HEK293 (cell line): ENCODE data around the gene TDRD5.

Source experiments
- EGR2 ChIP-seq: fragments of 450-650 bp; formaldehyde crosslinking; IDR thresholded peaks from 2 replicates; pipeline ENCODE4 v1.5.1; 2016; ENCODE audit warnings: low read depth, missing biosample characterization, missing genetic modification characterization
- MZF1 ChIP-seq: fragments of 450-650 bp; formaldehyde crosslinking; IDR thresholded peaks from 2 replicates; pipeline ENCODE4 v1.5.1; 2017; ENCODE audit warnings: missing biosample characterization, missing genetic modification characterization, borderline replicate concordance
- SCRT2 ChIP-seq: fragments of 450-650 bp; formaldehyde crosslinking; IDR thresholded peaks from 2 replicates; pipeline ENCODE4 v1.5.1; 2016; ENCODE audit warnings: missing biosample characterization, missing genetic modification characterization
- SP2 ChIP-seq: fragments of 450-650 bp; formaldehyde crosslinking; IDR thresholded peaks from 2 replicates; pipeline ENCODE4 v1.5.1; 2016; ENCODE audit warnings: missing biosample characterization, missing genetic modification characterization
- ZBTB7A ChIP-seq: fragments of 450-650 bp; formaldehyde crosslinking; IDR thresholded peaks from 2 replicates; pipeline ENCODE4 v1.5.1; 2016; ENCODE audit warnings: low read depth, missing biosample characterization, missing genetic modification characterization
- ZBTB8A ChIP-seq: fragments of 450-650 bp; formaldehyde crosslinking; IDR thresholded peaks from 2 replicates; pipeline ENCODE4 v1.5.1; 2016; ENCODE audit warnings: missing biosample characterization, missing genetic modification characterization
- ZNF121 ChIP-seq: fragments of 450-650 bp; formaldehyde crosslinking; IDR thresholded peaks from 2 replicates; pipeline ENCODE4 v1.5.1; 2016; ENCODE audit warnings: missing biosample characterization, missing genetic modification characterization
- ZNF157 ChIP-seq: fragments of 450-650 bp; formaldehyde crosslinking; IDR thresholded peaks from 2 replicates; pipeline ENCODE4 v1.5.1; 2016; ENCODE audit warnings: missing biosample characterization, missing genetic modification characterization
- ZNF274 ChIP-seq, 2 experiments: fragments of 200-500 bp in 1 of 2; fragments of 450-650 bp in 1 of 2; sonication (Bioruptor generic) in 1 of 2; formaldehyde crosslinking in 1 of 2; IDR thresholded peaks; 2 replicates each; pipeline versions ENCODE4 v1.5.1 to v1.6.1; 2014 to 2016; ENCODE audit warnings: borderline replicate concordance in 1 of 2, inconsistent platforms in 1 of 2, low read length in 1 of 2, missing biosample characterization in 1 of 2, missing genetic modification characterization in 1 of 2
- ZNF280C ChIP-seq: fragments of 450-650 bp; formaldehyde crosslinking; IDR thresholded peaks from 2 replicates; pipeline ENCODE4 v1.5.1; 2016; ENCODE audit warnings: missing biosample characterization, missing genetic modification characterization
- ZNF362 ChIP-seq: fragments of 450-650 bp; formaldehyde crosslinking; IDR thresholded peaks from 2 replicates; pipeline ENCODE4 v1.5.1; 2016; ENCODE audit warnings: missing biosample characterization, missing genetic modification characterization
- ZNF398 ChIP-seq: fragments of 450-650 bp; formaldehyde crosslinking; IDR thresholded peaks from 2 replicates; pipeline ENCODE4 v1.5.1; 2017; ENCODE audit warnings: missing biosample characterization, missing genetic modification characterization
- ZNF433 ChIP-seq: fragments of 450-650 bp; formaldehyde crosslinking; IDR thresholded peaks from 2 replicates; pipeline ENCODE4 v1.5.1; 2016; ENCODE audit warnings: missing biosample characterization, missing genetic modification characterization, low read depth
- ZNF510 ChIP-seq: fragments of 450-650 bp; formaldehyde crosslinking; IDR thresholded peaks from 2 replicates; pipeline ENCODE4 v1.5.1; 2018; ENCODE audit warnings: mild to moderate bottlenecking, missing genetic modification characterization, missing biosample characterization; ENCODE audit not compliant: insufficient replicate concordance
- ZNF529 ChIP-seq: fragments of 450-650 bp; formaldehyde crosslinking; IDR thresholded peaks from 2 replicates; pipeline ENCODE4 v1.5.1; 2017; ENCODE audit warnings: missing genetic modification characterization, missing biosample characterization; ENCODE audit not compliant: insufficient replicate concordance
- ZNF596 ChIP-seq: fragments of 450-650 bp; IDR thresholded peaks from 2 replicates; pipeline ENCODE4 v1.5.0; 2018; ENCODE audit warnings: missing biosample characterization, mild to moderate bottlenecking, missing genetic modification characterization, moderate library complexity
- ZNF600 ChIP-seq: fragments of 450-650 bp; formaldehyde crosslinking; IDR thresholded peaks from 2 replicates; pipeline ENCODE4 v1.5.1; 2016; ENCODE audit warnings: missing biosample characterization, missing genetic modification characterization
- ZNF830 ChIP-seq: fragments of 450-650 bp; IDR thresholded peaks from 2 replicates; pipeline ENCODE4 v1.5.0; 2018; ENCODE audit warnings: missing biosample characterization, missing genetic modification characterization, low read depth, mild to moderate bottlenecking, moderate library complexity
- ZSCAN18 ChIP-seq: fragments of 450-650 bp; formaldehyde crosslinking; IDR thresholded peaks from 2 replicates; pipeline ENCODE4 v1.5.1; 2016; ENCODE audit warnings: missing biosample characterization, missing genetic modification characterization
- ZSCAN23 ChIP-seq: fragments of 450-650 bp; formaldehyde crosslinking; IDR thresholded peaks from 2 replicates; pipeline ENCODE4 v1.5.1; 2016; ENCODE audit warnings: missing biosample characterization, missing genetic modification characterization
- TF ChIP-seq, protein P1 (sequence below): fragments of 450-650 bp; formaldehyde crosslinking; IDR thresholded peaks from 2 replicates; pipeline ENCODE4 v1.5.1; 2016; ENCODE audit warnings: missing biosample characterization, missing genetic modification characterization, borderline replicate concordance
- TF ChIP-seq, protein P2 (sequence below): fragments of 450-650 bp; formaldehyde crosslinking; IDR thresholded peaks from 2 replicates; pipeline ENCODE4 v1.5.1; 2017; ENCODE audit warnings: missing biosample characterization, missing genetic modification characterization
- TF ChIP-seq, protein P3 (sequence below): fragments of 450-650 bp; formaldehyde crosslinking; IDR thresholded peaks from 2 replicates; pipeline ENCODE4 v1.5.1; 2016; ENCODE audit warnings: missing biosample characterization, missing genetic modification characterization
- TF ChIP-seq, protein P4 (sequence below): fragments of 450-650 bp; formaldehyde crosslinking; IDR thresholded peaks from 2 replicates; pipeline ENCODE4 v1.5.1; 2016; ENCODE audit warnings: missing biosample characterization, missing genetic modification characterization

The TDRD5 gene

GRCh38 chr1:179586107-179586823 lies 5.4 kb upstream of the TDRD5 start (continued):
- TF ChIP-seq, protein P1, sequence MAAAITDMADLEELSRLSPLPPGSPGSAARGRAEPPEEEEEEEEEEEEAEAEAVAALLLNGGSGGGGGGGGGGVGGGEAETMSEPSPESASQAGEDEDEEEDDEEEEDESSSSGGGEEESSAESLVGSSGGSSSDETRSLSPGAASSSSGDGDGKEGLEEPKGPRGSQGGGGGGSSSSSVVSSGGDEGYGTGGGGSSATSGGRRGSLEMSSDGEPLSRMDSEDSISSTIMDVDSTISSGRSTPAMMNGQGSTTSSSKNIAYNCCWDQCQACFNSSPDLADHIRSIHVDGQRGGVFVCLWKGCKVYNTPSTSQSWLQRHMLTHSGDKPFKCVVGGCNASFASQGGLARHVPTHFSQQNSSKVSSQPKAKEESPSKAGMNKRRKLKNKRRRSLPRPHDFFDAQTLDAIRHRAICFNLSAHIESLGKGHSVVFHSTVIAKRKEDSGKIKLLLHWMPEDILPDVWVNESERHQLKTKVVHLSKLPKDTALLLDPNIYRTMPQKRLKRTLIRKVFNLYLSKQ (tag by site-specific recombination): no peak
- TF ChIP-seq ZNF121 (tag by site-specific recombination) (0 out of 2 replicates have a peak, but pooled peaks have one; percentile 50), ZSCAN18 (tag by site-specific recombination) (no peak), ZBTB7A (tag by site-specific recombination) (no peak), ZNF830 (tag by site-specific recombination) (no peak), ZNF362 (tag by site-specific recombination) (peak; percentile 76; the same call in 1 of the 2 replicates), ZNF398 (tag by site-specific recombination) (no peak), ZNF433 (tag by site-specific recombination) (no peak), EGR2 (tag by site-specific recombination) (peak; percentile 88), ZNF596 (tag by site-specific recombination) (no peak), ZSCAN23 (tag by site-specific recombination) (no peak), ZNF600 (peak; percentile 64; the same call in 1 of the 2 replicates), ZNF510 (tag by site-specific recombination) (no peak), SP2 (tag by site-specific recombination) (no peak), ZNF274 (IDR thresholded peaks at IDR 0.05; ENCODE audit: low read length) (no peak), ZNF274 (tag by site-specific recombination; IDR thresholded peaks at IDR 0.05; ENCODE audit: borderline replicate concordance) (no peak), ZNF529 (tag by site-specific recombination) (no peak), ZNF157 (tag by site-specific recombination) (no peak), MZF1 (no peak), ZNF280C (no peak), ZBTB8A (peak; percentile 99), SCRT2 (tag by site-specific recombination) (no peak)
- TF ChIP-seq, protein P2, sequence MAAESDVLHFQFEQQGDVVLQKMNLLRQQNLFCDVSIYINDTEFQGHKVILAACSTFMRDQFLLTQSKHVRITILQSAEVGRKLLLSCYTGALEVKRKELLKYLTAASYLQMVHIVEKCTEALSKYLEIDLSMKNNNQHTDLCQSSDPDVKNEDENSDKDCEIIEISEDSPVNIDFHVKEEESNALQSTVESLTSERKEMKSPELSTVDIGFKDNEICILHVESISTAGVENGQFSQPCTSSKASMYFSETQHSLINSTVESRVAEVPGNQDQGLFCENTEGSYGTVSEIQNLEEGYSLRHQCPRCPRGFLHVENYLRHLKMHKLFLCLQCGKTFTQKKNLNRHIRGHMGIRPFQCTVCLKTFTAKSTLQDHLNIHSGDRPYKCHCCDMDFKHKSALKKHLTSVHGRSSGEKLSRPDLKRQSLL: no peak
- TF ChIP-seq, protein P3, sequence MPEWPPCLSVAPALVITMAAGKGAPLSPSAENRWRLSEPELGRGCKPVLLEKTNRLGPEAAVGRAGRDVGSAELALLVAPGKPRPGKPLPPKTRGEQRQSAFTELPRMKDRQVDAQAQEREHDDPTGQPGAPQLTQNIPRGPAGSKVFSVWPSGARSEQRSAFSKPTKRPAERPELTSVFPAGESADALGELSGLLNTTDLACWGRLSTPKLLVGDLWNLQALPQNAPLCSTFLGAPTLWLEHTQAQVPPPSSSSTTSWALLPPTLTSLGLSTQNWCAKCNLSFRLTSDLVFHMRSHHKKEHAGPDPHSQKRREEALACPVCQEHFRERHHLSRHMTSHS (tag by site-specific recombination): no peak
- TF ChIP-seq, protein P4, sequence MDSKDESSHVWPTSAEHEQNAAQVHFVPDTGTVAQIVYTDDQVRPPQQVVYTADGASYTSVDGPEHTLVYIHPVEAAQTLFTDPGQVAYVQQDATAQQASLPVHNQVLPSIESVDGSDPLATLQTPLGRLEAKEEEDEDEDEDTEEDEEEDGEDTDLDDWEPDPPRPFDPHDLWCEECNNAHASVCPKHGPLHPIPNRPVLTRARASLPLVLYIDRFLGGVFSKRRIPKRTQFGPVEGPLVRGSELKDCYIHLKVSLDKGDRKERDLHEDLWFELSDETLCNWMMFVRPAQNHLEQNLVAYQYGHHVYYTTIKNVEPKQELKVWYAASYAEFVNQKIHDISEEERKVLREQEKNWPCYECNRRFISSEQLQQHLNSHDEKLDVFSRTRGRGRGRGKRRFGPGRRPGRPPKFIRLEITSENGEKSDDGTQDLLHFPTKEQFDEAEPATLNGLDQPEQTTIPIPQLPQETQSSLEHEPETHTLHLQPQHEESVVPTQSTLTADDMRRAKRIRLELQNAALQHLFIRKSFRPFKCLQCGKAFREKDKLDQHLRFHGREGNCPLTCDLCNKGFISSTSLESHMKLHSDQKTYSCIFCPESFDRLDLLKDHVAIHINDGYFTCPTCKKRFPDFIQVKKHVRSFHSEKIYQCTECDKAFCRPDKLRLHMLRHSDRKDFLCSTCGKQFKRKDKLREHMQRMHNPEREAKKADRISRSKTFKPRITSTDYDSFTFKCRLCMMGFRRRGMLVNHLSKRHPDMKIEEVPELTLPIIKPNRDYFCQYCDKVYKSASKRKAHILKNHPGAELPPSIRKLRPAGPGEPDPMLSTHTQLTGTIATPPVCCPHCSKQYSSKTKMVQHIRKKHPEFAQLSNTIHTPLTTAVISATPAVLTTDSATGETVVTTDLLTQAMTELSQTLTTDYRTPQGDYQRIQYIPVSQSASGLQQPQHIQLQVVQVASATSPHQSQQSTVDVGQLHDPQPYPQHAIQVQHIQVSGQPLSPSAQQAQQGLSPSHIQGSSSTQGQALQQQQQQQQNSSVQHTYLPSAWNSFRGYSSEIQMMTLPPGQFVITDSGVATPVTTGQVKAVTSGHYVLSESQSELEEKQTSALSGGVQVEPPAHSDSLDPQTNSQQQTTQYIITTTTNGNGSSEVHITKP (tag by site-specific recombination): 0 out of 2 replicates have a peak, but pooled peaks have one; percentile 8
